Gastrocnemius medialis (tissue), 4 donors: Measurements from ENCODE around the gene MIF4GD.
"Not testable (repeated sequence)": the region's sequence is repeated elsewhere in the genome, so short reads cannot be mapped to it uniquely, and the experiment has no call there.

Source experiments
- CTCF ChIP-seq, 5 experiments: fragments of 450-650 bp in 3 of 5; fragments of 200-600 bp in 2 of 5; sonication (generic) in 2 of 5; IDR thresholded peaks in 4 of 5; conservative IDR thresholded peaks in 1 of 5; 1 replicate in 4 of 5; 2 replicates in 1 of 5; pipeline ENCODE4 v1.5.1; 2016 to 2019; ENCODE audit warnings: antibody characterized with exemption in 5 of 5, mild to moderate bottlenecking in 3 of 5, moderate library complexity in 3 of 5
- POLR2A ChIP-seq, 2 donors: fragments of 450-650 bp; IDR thresholded peaks; one replicate each; pipeline ENCODE4 v1.6.1; 2017; ENCODE audit warnings: antibody characterized with exemption in 2 of 2, mild to moderate bottlenecking in 2 of 2, moderate library complexity in 2 of 2

- not testable (repeated sequence) for TF ChIP-seq POLR2A (IDR thresholded peaks at IDR 0.05); CTCF (IDR thresholded peaks at IDR 0.05 in 4 of 5, conservative IDR thresholded peaks at IDR 0.05 in 1 of 5)
These were observed 9.2 kb upstream of the MIF4GD start for GRCh38 chr17:75280189-75280588.
